RWPE2 (cell line): Measurements from ENCODE around the gene DNAJC11.

Experiments used
- ATAC-seq: fragments of 200-7000 bp; cut with Tn5 transposase; 3 replicates; pipeline ENCODE4 v1.9.1; 2021; ENCODE audit warnings: low read depth
- DNase-seq: peaks from one replicate; pipeline ENCODE4 v3.0.0-alpha.2; 2020; ENCODE audit warnings: low spot score
- H3K27ac ChIP-seq: fragments of 450-650 bp; 2 replicates; pipeline ENCODE4 v1.5.1; 2017; ENCODE audit warnings: mild to moderate bottlenecking; ENCODE audit not compliant: poor library complexity, severe bottlenecking
- H3K27me3 ChIP-seq: fragments of 250-450 bp; sonication (Bioruptor Pico); 2 replicates; pipeline ENCODE4 v1.5.1; 2021; ENCODE audit warnings: mild to moderate bottlenecking, moderate library complexity; ENCODE audit not compliant: insufficient read depth, poor library complexity, severe bottlenecking
- H3K36me3 ChIP-seq: fragments of 250-450 bp; sonication (Bioruptor Pico); 2 replicates; pipeline ENCODE4 v1.5.1; 2020; ENCODE audit warnings: low read depth, mild to moderate bottlenecking, moderate library complexity
- H3K4me1 ChIP-seq: fragments of 250-450 bp; sonication (Bioruptor Pico); 2 replicates; pipeline ENCODE4 v1.5.1; 2021; ENCODE audit warnings: mild to moderate bottlenecking, moderate library complexity; ENCODE audit not compliant: insufficient read depth, poor library complexity, severe bottlenecking
- H3K4me3 ChIP-seq: fragments of 250-450 bp; sonication (Bioruptor Pico); 2 replicates; pipeline ENCODE4 v1.5.1; 2021; ENCODE audit warnings: mild to moderate bottlenecking, moderate library complexity; ENCODE audit not compliant: severe bottlenecking
- H3K9me3 ChIP-seq: fragments of 250-450 bp; sonication (Bioruptor Pico); 2 replicates; pipeline ENCODE4 v1.5.1; 2021; ENCODE audit warnings: mild to moderate bottlenecking, moderate library complexity; ENCODE audit not compliant: severe bottlenecking
- CTCF ChIP-seq: fragments of 450-650 bp; IDR thresholded peaks from one replicate; pipeline ENCODE4 v1.5.1; 2017; ENCODE audit warnings: mild to moderate bottlenecking, moderate library complexity; ENCODE audit not compliant: poor library complexity, severe bottlenecking

DNAJC11 gene

GRCh38 chr1:6631058-6631457 is 70.6 kb downstream of the DNAJC11 start:
- Histone ChIP-seq H3K4me1 (no peaks in the 10 kb centered on the region), H3K27ac (no peak overlapping the region), H3K9me3 (no peaks in the 10 kb centered on the region), H3K36me3 (peaks cover 80% of the 10 kb centered on the region), H3K27me3 (no peaks in the 10 kb centered on the region), H3K4me3 (no peak overlapping the region)
- TF ChIP-seq CTCF, result no peak
- DNase-seq (no peak), ATAC-seq (no peak)

GRCh38 chr1:6630027-6630426 is 71.6 kb downstream of the DNAJC11 start:
- no peaks in the 10 kb centered on the region for H3K9me3 ChIP-seq
- H3K27me3 ChIP-seq, result no peaks in the 10 kb centered on the region
- H3K4me3 ChIP-seq, result no peak overlapping the region
- ATAC-seq (no peak), DNase-seq (no peak)
- H3K36me3 ChIP-seq, result peaks cover 72% of the 10 kb centered on the region
- no peak overlapping the region for H3K27ac ChIP-seq
- TF ChIP-seq CTCF, result no peak
- no peaks in the 10 kb centered on the region for H3K4me1 ChIP-seq

GRCh38 chr1:6628971-6629479 is 72.6 kb downstream of the DNAJC11 start:
- H3K27ac ChIP-seq, result no peak overlapping the region
- no peak for ATAC-seq
- no peaks in the 10 kb centered on the region for H3K27me3 ChIP-seq
- H3K36me3 ChIP-seq, result peaks cover 62% of the 10 kb centered on the region
- DNase-seq, result no peak
- H3K4me1 ChIP-seq, result no peaks in the 10 kb centered on the region
- no peak overlapping the region for H3K4me3 ChIP-seq
- TF ChIP-seq CTCF, result no peak
- no peaks in the 10 kb centered on the region for H3K9me3 ChIP-seq

GRCh38 chr1:6627841-6628545 is 73.6 kb downstream of the DNAJC11 start:
- Histone ChIP-seq H3K4me1 (no peaks in the 10 kb centered on the region), H3K4me3 (no peak overlapping the region), H3K27ac (no peak overlapping the region), H3K9me3 (no peaks in the 10 kb centered on the region), H3K36me3 (peaks cover 63% of the 10 kb centered on the region), H3K27me3 (no peaks in the 10 kb centered on the region)
- ATAC-seq (no peak), DNase-seq (no peak)
- TF ChIP-seq CTCF, result no peak

- Histone ChIP-seq H3K4me3 (no peak overlapping the region), H3K36me3 (peaks cover 73% of the 10 kb centered on the region), H3K4me1 (no peaks in the 10 kb centered on the region), H3K9me3 (no peaks in the 10 kb centered on the region), H3K27ac (no peak overlapping the region), H3K27me3 (no peaks in the 10 kb centered on the region)
- DNase-seq (no peak), ATAC-seq (no peak)
- TF ChIP-seq CTCF, result no peak
Observed at GRCh38 chr1:6627031-6627430, 74.6 kb downstream of the DNAJC11 start.
